GM12878 (cell line): Measurements from ENCODE around the gene EXD3. TPM values are rescaled to one million over a fixed set of nuclear protein-coding genes. Genes with fewer than 3 reads are reported as not detected.

Experiments
- ATAC-seq: fragments of 200-7000 bp; cut with Tn5 transposase; 3 replicates; pipeline ENCODE4 v1.9.1; 2020; ENCODE audit warnings: mild to moderate bottlenecking, moderate library complexity
- BruUV-seq: library from RNA; stranded (reverse); fragments of 400-500 nt; replicated peaks from 2 replicates; lab custom pipeline; 2021; lab: Mats Ljungman, UMichigan
- CTCF ChIA-PET: fragments of 300-600 bp; sonication (Branson Sonifier 250); formaldehyde crosslinking; extraction: SDS; loops from one replicate; lab custom pipeline; 2021; ENCODE audit warnings: inconsistent platforms; lab: Yijun Ruan, JAX
- POLR2A ChIA-PET: fragments of 350-600 bp; formaldehyde crosslinking; extraction: SDS; loops from one replicate; lab custom pipeline; 2021; ENCODE audit warnings: inconsistent platforms; lab: Charles Lee
- RAD21 ChIA-PET: fragments of 300-600 bp; sonication (Branson Sonifier 250); formaldehyde crosslinking; loops from one replicate; lab custom pipeline; 2023; ENCODE audit warnings: antibody characterized with exemption; ENCODE audit not compliant: unreplicated experiment; lab: Charles Lee
- SMC1A ChIA-PET: fragments of 300-600 bp; sonication (Branson Sonifier 250); formaldehyde crosslinking; loops from one replicate; lab custom pipeline; 2023; ENCODE audit not compliant: unreplicated experiment, uncharacterized antibody; lab: Charles Lee
- DNase-seq: peaks from one replicate; pipeline ENCODE4 v3.0.0-alpha.2; 2011; ENCODE audit warnings: low read depth, low spot score
- FAIRE-seq: peaks from 3 replicates; lab custom pipeline; 2011; peaks lifted over from hg19 to GRCh38; lab: Jason Lieb, UNC
- H2AFZ ChIP-seq: 2 replicates; pipeline ENCODE4 v1.6.0; 2011; ENCODE audit warnings: low read depth, low read length, control low read depth; ENCODE audit not compliant: control insufficient read depth
- H3K27ac ChIP-seq: 2 replicates; pipeline ENCODE4 v1.5.1; 2011; ENCODE audit warnings: control low read depth; ENCODE audit not compliant: control insufficient read depth, insufficient read depth
- H3K27me3 ChIP-seq, 2 experiments: replicated peaks in 1 of 2; 2 replicates each; pipeline versions ENCODE4 v1.6.0 to v1.6.1; 2011; ENCODE audit warnings: low read length in 1 of 2; ENCODE audit not compliant: control insufficient read depth in 2 of 2, insufficient read depth in 2 of 2
- H3K36me3 ChIP-seq, 2 experiments: 2 replicates each; pipeline ENCODE4 v1.5.1; 2011; ENCODE audit warnings: low read length in 1 of 2; ENCODE audit not compliant: control insufficient read depth in 2 of 2, insufficient read depth in 2 of 2
- H3K4me1 ChIP-seq: 2 replicates; pipeline ENCODE4 v1.6.1; 2011; ENCODE audit warnings: mild to moderate bottlenecking, low read length, moderate library complexity, mixed read lengths; ENCODE audit not compliant: control insufficient read depth, insufficient read depth
- H3K4me2 ChIP-seq: 2 replicates; pipeline ENCODE4 v1.6.0; 2011; ENCODE audit warnings: control low read depth; ENCODE audit not compliant: control insufficient read depth, insufficient read depth
- H3K4me3 ChIP-seq: fragments of 200-600 bp; sonication (generic); 2 replicates; pipeline ENCODE4 v1.5.1; 2016
- H3K79me2 ChIP-seq: 2 replicates; pipeline ENCODE4 v1.6.0; 2011; ENCODE audit warnings: low read length; ENCODE audit not compliant: control insufficient read depth, insufficient read depth
- H3K9ac ChIP-seq: 2 replicates; pipeline ENCODE4 v1.8.0; 2011; ENCODE audit warnings: low read length, control low read depth, mixed read lengths; ENCODE audit not compliant: control insufficient read depth, insufficient read depth
- H3K9me3 ChIP-seq: replicated peaks from 3 replicates; pipeline ENCODE4 v1.5.1; 2011; ENCODE audit warnings: mild to moderate bottlenecking, low read length; ENCODE audit not compliant: control insufficient read depth, insufficient read depth
- H4K20me1 ChIP-seq: 2 replicates; pipeline ENCODE4 v1.6.0; 2011; ENCODE audit not compliant: control insufficient read depth, insufficient read depth
- EP300 ChIP-seq, 2 experiments: fragments of 150-350 bp in 1 of 2; IDR thresholded peaks; 2 replicates each; pipeline ENCODE4 v1.6.1; 2011 to 2012; ENCODE audit warnings: low read depth in 2 of 2, low read length in 2 of 2, borderline replicate concordance in 1 of 2, improper control_type of control experiment in 1 of 2, inconsistent platforms in 1 of 2; ENCODE audit not compliant: control insufficient read depth in 1 of 2
- JUNB ChIP-seq: IDR thresholded peaks from 2 replicates; pipeline ENCODE4 v1.6.1; 2016; ENCODE audit warnings: antibody characterized with exemption, mild to moderate bottlenecking
- NFYB ChIP-seq: IDR thresholded peaks from 2 replicates; pipeline ENCODE4 v1.6.1; 2011; ENCODE audit warnings: low read depth, mild to moderate bottlenecking, low read length, improper control_type of control experiment, moderate library complexity; ENCODE audit not compliant: insufficient read depth
- RB1 ChIP-seq: fragments of 450-650 bp; formaldehyde crosslinking; IDR thresholded peaks from 2 replicates; pipeline ENCODE4 v1.6.1; 2017; ENCODE audit warnings: mild to moderate bottlenecking, borderline replicate concordance
- RUNX3 ChIP-seq: IDR thresholded peaks from 2 replicates; pipeline ENCODE4 v1.6.1; 2012; ENCODE audit warnings: low read length, inconsistent platforms
- SUZ12 ChIP-seq: fragments of 200-600 bp; sonication (generic); IDR thresholded peaks from one replicate; pipeline ENCODE4 v1.6.1; 2018; ENCODE audit warnings: antibody characterized with exemption, mild to moderate bottlenecking; ENCODE audit not compliant: unreplicated experiment
- WGBS: methylation state at CpG from one replicate; pipeline ENCODE4 v1.1.6; 2016; ENCODE audit warnings: low lambda C conversion rate; ENCODE audit not compliant: insufficient replicate concordance, insufficient coverage; ENCODE audit errors: missing lambda C conversion rate; 5-methylcytosine and 5-hydroxymethylcytosine counted together
- in situ Hi-C: fragments of 300-500 bp; cut with MboI; formaldehyde crosslinking; loops from 9 replicates; pipeline ENCODE4 v1.14.3; 2018; ENCODE audit warnings: mixed read lengths
- intact Hi-C: fragments of 100-400 bp; cut with micrococcal nuclease; formaldehyde crosslinking; loops from one replicate; pipeline ENCODE4 v1.14.2; 2022; ENCODE audit not compliant: unreplicated experiment
- polyA plus RNA-seq, 11 experiments: library from polyadenylated mRNA; depleted of rRNA in 4 of 11; unstranded in 6 of 11; stranded (reverse) in 5 of 11; fragments of >200 nt; fragmentation: Nextera tagmentation in 4 of 11; fragmentation: Illumina TruSeq in 1 of 11; extraction: Ambion mirVana in 4 of 11; extraction: Trizol in 1 of 11; gene quantifications; 1 replicate in 1 of 11; 2 replicates in 10 of 11; pipeline versions ENCODE4 v1.2.1 to v1.2.3, GENCODE V29; 2011 to 2016; ENCODE audit warnings: inconsistent platforms in 2 of 11, missing spikeins in 2 of 11, low read depth in 1 of 11
- total RNA-seq, 4 experiments: library from RNA; depleted of rRNA in 3 of 4; stranded (reverse); fragments of >200 nt in 3 of 4; fragmentation: Illumina TruSeq in 1 of 4; extraction: Trizol in 1 of 4; gene quantifications; 2 replicates each; pipeline versions ENCODE4 v1.2.1 to v1.2.3, GENCODE V29; 2013 to 2021
- TF ChIP-seq, protein P1 (sequence below): IDR thresholded peaks from 2 replicates; pipeline ENCODE4 v1.6.1; 2011; ENCODE audit warnings: low read depth, mild to moderate bottlenecking, low read length, moderate library complexity, borderline replicate concordance; ENCODE audit errors: extremely low read depth
- TF ChIP-seq, protein P2 (sequence below): fragments of 450-650 bp; IDR thresholded peaks from 2 replicates; pipeline ENCODE4 v1.6.1; 2017; ENCODE audit warnings: mild to moderate bottlenecking, low read depth, inconsistent platforms; ENCODE audit not compliant: poor library complexity, severe bottlenecking
- TF ChIP-seq, protein P3 (sequence below): IDR thresholded peaks from 2 replicates; pipeline ENCODE4 v1.6.1; 2011; ENCODE audit warnings: mild to moderate bottlenecking, low read depth, low read length, moderate library complexity; ENCODE audit not compliant: insufficient replicate concordance
- TF ChIP-seq, protein P4 (sequence below): IDR thresholded peaks from 2 replicates; pipeline ENCODE4 v1.6.1; 2012; ENCODE audit warnings: low read length, inconsistent platforms
- TF ChIP-seq, protein P5 (sequence below): fragments of 450-650 bp; IDR thresholded peaks from 2 replicates; pipeline ENCODE4 v1.6.1; 2014; ENCODE audit warnings: mild to moderate bottlenecking
- TF ChIP-seq, protein P6 (sequence below): IDR thresholded peaks from 2 replicates; pipeline ENCODE4 v1.6.1; 2011; ENCODE audit warnings: borderline replicate concordance, low read depth, mild to moderate bottlenecking, moderate library complexity, low read length; ENCODE audit not compliant: insufficient read depth, poor library complexity, severe bottlenecking

EXD3 gene
- total and polyA plus RNA-seq, 10 of the 15 experiments (the other 5 are each of a cell fraction or from before 2014, with no cell fraction given): 0.21 to 7.1 (median 3.6) TPM

GRCh38 chr9:137307255-137308056 is 115.5 kb downstream of the EXD3 start:
- Histone ChIP-seq H3K9me3 (no peaks in the 10 kb centered on the region), H3K27me3 (no peaks in the 10 kb centered on the region), H3K9ac (no peak overlapping the region), H3K4me1 (peaks cover 16% of the 10 kb centered on the region), H3K4me3 (no peak overlapping the region), H2AFZ (no peak overlapping the region), H3K36me3 (no peaks in the 10 kb centered on the region), H3K79me2 (no peaks in the 10 kb centered on the region), H3K27ac (no peak overlapping the region), H4K20me1 (no peaks in the 10 kb centered on the region), H3K4me2 (no peak overlapping the region)
- SMC1A ChIA-PET: interaction anchor here (0.6 kb wide), 1 partner anchor 150 kb away, joined by 3 read pairs; no protein-coding TSS in a partner anchor
- no peak for DNase-seq
- CTCF ChIA-PET: no interaction called here
- RAD21 ChIA-PET: no interaction called here
- no TSS peak for BruUV-seq
- WGBS: 14% methylated on average over 30 of the region's 30 CpGs
- in situ Hi-C loops (no loop called here), intact Hi-C loops (no loop called here)
- POLR2A ChIA-PET: interaction anchor here (2.0 kb wide), 1 partner anchor 9 kb away, joined by 6 read pairs; no protein-coding TSS in a partner anchor
- no peak for FAIRE-seq
- no peak for ATAC-seq
- no peak for TF ChIP-seq EP300 (IDR thresholded peaks at IDR 0.05; ENCODE audit: borderline replicate concordance in 1 of 2, control insufficient read depth in 1 of 2, low read depth in 2 of 2, low read length in 2 of 2)
- no peak for TF ChIP-seq RB1
- no peak for TF ChIP-seq RUNX3
- no peak for TF ChIP-seq NFYB
- TF ChIP-seq, protein P1, sequence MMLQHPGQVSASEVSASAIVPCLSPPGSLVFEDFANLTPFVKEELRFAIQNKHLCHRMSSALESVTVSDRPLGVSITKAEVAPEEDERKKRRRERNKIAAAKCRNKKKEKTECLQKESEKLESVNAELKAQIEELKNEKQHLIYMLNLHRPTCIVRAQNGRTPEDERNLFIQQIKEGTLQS: no peak
- no peak for TF ChIP-seq JUNB
- TF ChIP-seq, protein P2, sequence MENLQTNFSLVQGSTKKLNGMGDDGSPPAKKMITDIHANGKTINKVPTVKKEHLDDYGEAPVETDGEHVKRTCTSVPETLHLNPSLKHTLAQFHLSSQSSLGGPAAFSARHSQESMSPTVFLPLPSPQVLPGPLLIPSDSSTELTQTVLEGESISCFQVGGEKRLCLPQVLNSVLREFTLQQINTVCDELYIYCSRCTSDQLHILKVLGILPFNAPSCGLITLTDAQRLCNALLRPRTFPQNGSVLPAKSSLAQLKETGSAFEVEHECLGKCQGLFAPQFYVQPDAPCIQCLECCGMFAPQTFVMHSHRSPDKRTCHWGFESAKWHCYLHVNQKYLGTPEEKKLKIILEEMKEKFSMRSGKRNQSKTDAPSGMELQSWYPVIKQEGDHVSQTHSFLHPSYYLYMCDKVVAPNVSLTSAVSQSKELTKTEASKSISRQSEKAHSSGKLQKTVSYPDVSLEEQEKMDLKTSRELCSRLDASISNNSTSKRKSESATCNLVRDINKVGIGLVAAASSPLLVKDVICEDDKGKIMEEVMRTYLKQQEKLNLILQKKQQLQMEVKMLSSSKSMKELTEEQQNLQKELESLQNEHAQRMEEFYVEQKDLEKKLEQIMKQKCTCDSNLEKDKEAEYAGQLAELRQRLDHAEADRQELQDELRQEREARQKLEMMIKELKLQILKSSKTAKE: no peak
- TF ChIP-seq, protein P3, sequence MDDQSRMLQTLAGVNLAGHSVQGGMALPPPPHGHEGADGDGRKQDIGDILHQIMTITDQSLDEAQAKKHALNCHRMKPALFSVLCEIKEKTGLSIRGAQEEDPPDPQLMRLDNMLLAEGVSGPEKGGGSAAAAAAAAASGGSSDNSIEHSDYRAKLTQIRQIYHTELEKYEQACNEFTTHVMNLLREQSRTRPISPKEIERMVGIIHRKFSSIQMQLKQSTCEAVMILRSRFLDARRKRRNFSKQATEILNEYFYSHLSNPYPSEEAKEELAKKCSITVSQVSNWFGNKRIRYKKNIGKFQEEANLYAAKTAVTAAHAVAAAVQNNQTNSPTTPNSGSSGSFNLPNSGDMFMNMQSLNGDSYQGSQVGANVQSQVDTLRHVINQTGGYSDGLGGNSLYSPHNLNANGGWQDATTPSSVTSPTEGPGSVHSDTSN: peak; percentile 51
- TF ChIP-seq, protein P4, sequence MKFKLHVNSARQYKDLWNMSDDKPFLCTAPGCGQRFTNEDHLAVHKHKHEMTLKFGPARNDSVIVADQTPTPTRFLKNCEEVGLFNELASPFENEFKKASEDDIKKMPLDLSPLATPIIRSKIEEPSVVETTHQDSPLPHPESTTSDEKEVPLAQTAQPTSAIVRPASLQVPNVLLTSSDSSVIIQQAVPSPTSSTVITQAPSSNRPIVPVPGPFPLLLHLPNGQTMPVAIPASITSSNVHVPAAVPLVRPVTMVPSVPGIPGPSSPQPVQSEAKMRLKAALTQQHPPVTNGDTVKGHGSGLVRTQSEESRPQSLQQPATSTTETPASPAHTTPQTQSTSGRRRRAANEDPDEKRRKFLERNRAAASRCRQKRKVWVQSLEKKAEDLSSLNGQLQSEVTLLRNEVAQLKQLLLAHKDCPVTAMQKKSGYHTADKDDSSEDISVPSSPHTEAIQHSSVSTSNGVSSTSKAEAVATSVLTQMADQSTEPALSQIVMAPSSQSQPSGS: no peak
- TF ChIP-seq, protein P5, sequence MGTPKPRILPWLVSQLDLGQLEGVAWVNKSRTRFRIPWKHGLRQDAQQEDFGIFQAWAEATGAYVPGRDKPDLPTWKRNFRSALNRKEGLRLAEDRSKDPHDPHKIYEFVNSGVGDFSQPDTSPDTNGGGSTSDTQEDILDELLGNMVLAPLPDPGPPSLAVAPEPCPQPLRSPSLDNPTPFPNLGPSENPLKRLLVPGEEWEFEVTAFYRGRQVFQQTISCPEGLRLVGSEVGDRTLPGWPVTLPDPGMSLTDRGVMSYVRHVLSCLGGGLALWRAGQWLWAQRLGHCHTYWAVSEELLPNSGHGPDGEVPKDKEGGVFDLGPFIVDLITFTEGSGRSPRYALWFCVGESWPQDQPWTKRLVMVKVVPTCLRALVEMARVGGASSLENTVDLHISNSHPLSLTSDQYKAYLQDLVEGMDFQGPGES: no peak
- no peak for TF ChIP-seq SUZ12
- TF ChIP-seq, protein P6, sequence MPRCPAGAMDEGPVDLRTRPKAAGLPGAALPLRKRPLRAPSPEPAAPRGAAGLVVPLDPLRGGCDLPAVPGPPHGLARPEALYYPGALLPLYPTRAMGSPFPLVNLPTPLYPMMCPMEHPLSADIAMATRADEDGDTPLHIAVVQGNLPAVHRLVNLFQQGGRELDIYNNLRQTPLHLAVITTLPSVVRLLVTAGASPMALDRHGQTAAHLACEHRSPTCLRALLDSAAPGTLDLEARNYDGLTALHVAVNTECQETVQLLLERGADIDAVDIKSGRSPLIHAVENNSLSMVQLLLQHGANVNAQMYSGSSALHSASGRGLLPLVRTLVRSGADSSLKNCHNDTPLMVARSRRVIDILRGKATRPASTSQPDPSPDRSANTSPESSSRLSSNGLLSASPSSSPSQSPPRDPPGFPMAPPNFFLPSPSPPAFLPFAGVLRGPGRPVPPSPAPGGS: peak; percentile 15
